ENCODE results near the gene TMCO1.

The TMCO1 gene

DNA sequence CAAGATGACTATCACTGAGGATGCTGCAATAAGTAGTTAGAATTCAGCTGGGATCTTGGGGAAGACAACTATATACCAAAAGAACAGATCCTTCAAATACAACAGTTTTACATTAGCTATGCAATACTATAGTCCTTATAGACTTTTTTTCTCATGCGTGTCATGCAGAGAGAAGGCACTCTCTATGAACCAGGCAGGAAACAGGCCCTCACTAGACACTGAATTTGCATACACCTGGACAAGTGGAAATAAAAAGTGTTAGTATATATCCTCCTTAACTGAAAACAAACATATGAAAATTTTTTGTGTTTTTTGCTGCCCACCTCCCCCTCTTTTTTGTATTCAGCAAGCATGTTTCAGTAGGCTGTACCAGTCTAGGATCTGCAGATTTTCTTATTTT, 29.9 kb downstream of the TMCO1 start:
- H3K36me3 ChIP-seq (replicated peaks in 1 of 2; ENCODE audit: control insufficient read depth in 2 of 2, insufficient read depth in 2 of 2, low read length in 2 of 2) = peaks cover 3 to 59% of the 10 kb centered on the region in 2 donors
- WGBS, 2 donors (ENCODE audit: extremely low coverage in 2 of 2, insufficient read length in 2 of 2, insufficient replicate concordance in 1 of 2) = no CpG with 5 or more reads among the region's 1 CpG

DNA sequence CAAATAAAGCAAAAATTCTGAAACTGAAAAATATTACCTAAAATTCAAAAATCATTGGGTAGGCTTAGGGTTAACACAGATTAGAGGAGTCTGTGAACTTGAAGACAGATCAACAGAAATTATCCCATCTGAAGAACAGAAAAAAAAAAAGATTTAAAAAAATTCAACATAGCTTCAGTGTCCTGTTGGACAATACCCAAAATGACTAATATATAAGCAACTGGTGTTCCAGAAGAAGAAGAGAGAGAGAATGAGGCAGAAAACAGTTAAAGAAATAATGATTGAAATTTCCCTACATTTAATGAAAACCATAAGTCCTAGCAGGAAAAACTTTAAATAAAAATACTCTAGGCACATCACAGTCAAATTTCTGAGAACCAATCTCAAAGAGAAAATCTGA, 31.5 kb downstream of the TMCO1 start:
- no peak overlapping the region for H2BK12ac ChIP-seq (ENCODE audit: low read length)
- no peak overlapping the region for H2BK15ac ChIP-seq (ENCODE audit: low read length)
- no peak overlapping the region for H2BK120ac ChIP-seq (ENCODE audit: low read depth, low read length)
- H3K23ac ChIP-seq (ENCODE audit: low read depth, low read length, poor library complexity) = no peak overlapping the region
- no peak overlapping the region for H2AFZ ChIP-seq (ENCODE audit: low read length)
- no peak overlapping the region for H3K9ac ChIP-seq (ENCODE audit: low read depth, low read length, poor library complexity)
- H3K14ac ChIP-seq (ENCODE audit: low read length) = no peak overlapping the region
- no peaks in the 10 kb centered on the region for H3K4me1 ChIP-seq (ENCODE audit: control insufficient read depth in 2 of 2, insufficient read depth in 1 of 2, low read depth in 1 of 2, low read length in 2 of 2)
- no peak overlapping the region for H4K91ac ChIP-seq (ENCODE audit: low read depth, low read length, poor library complexity)
- no peak overlapping the region for H3K4ac ChIP-seq (ENCODE audit: low read length)
- H3K18ac ChIP-seq (ENCODE audit: low read length) = no peak overlapping the region
- DNase-seq (ENCODE audit: low spot score) = no peak
- H3K9me3 ChIP-seq (replicated peaks in 1 of 2; ENCODE audit: control insufficient read depth in 2 of 2, insufficient read depth in 1 of 2, low read depth in 1 of 2, low read length in 2 of 2) = peaks cover 0 to 13% of the 10 kb centered on the region in 2 donors
- no peak overlapping the region for H3K4me3 ChIP-seq (ENCODE audit: low read length in 2 of 2)
- no peak overlapping the region for H4K8ac ChIP-seq (ENCODE audit: low read depth, low read length)
- no peak overlapping the region for H2AK5ac ChIP-seq (ENCODE audit: low read depth, low read length)
- H3K27ac ChIP-seq (replicated peaks; ENCODE audit: low read length) = no peak overlapping the region
- H3K4me2 ChIP-seq (ENCODE audit: insufficient read depth, low read length, poor library complexity, severe bottlenecking) = no peak overlapping the region
- H3K36me3 ChIP-seq (replicated peaks in 1 of 2; ENCODE audit: control insufficient read depth in 2 of 2, insufficient read depth in 2 of 2, low read length in 2 of 2) = peaks cover 3 to 55% of the 10 kb centered on the region in 2 donors
- no peaks in the 10 kb centered on the region for H3K27me3 ChIP-seq (ENCODE audit: control insufficient read depth in 3 of 3, insufficient read depth in 3 of 3, low read depth in 1 of 3, low read length in 3 of 3)
- no peak overlapping the region for H2BK5ac ChIP-seq (ENCODE audit: low read length)
- H3K79me1 ChIP-seq (ENCODE audit: low read depth, low read length) = no peaks in the 10 kb centered on the region

More for the DNA sequence above, 29.9 kb downstream of the TMCO1 start:
- H3K9ac ChIP-seq (ENCODE audit: low read depth, low read length, poor library complexity) = no peak overlapping the region
- no peak overlapping the region for H2AK5ac ChIP-seq (ENCODE audit: low read depth, low read length)
- H3K9me3 ChIP-seq (replicated peaks in 1 of 2; ENCODE audit: control insufficient read depth in 2 of 2, insufficient read depth in 1 of 2, low read depth in 1 of 2, low read length in 2 of 2) = peaks cover 0 to 13% of the 10 kb centered on the region in 2 donors
- no peak overlapping the region for H2AFZ ChIP-seq (ENCODE audit: low read length)
- no peak overlapping the region for H2BK15ac ChIP-seq (ENCODE audit: low read length)
- H3K27ac ChIP-seq (replicated peaks; ENCODE audit: low read length) = no peak overlapping the region
- H3K27me3 ChIP-seq (ENCODE audit: control insufficient read depth in 3 of 3, insufficient read depth in 3 of 3, low read depth in 1 of 3, low read length in 3 of 3) = no peaks in the 10 kb centered on the region
- H3K4me1 ChIP-seq (ENCODE audit: control insufficient read depth in 2 of 2, insufficient read depth in 1 of 2, low read depth in 1 of 2, low read length in 2 of 2) = no peaks in the 10 kb centered on the region
- no peak overlapping the region for H3K4me3 ChIP-seq (ENCODE audit: low read length in 2 of 2)
- no peak overlapping the region for H4K91ac ChIP-seq (ENCODE audit: low read depth, low read length, poor library complexity)
- no peak overlapping the region for H3K14ac ChIP-seq (ENCODE audit: low read length)
- H3K4ac ChIP-seq (ENCODE audit: low read length) = no peak overlapping the region
- no peak overlapping the region for H2BK5ac ChIP-seq (ENCODE audit: low read length)
- no peak overlapping the region for H3K23ac ChIP-seq (ENCODE audit: low read depth, low read length, poor library complexity)
- H2BK12ac ChIP-seq (ENCODE audit: low read length) = no peak overlapping the region
- no peak overlapping the region for H4K8ac ChIP-seq (ENCODE audit: low read depth, low read length)
- DNase-seq (ENCODE audit: low spot score) = no peak
- H2BK120ac ChIP-seq (ENCODE audit: low read depth, low read length) = no peak overlapping the region
- no peak overlapping the region for H3K18ac ChIP-seq (ENCODE audit: low read length)
- H3K79me1 ChIP-seq (ENCODE audit: low read depth, low read length) = no peaks in the 10 kb centered on the region
- no peak overlapping the region for H3K4me2 ChIP-seq (ENCODE audit: insufficient read depth, low read length, poor library complexity, severe bottlenecking)

DNA sequence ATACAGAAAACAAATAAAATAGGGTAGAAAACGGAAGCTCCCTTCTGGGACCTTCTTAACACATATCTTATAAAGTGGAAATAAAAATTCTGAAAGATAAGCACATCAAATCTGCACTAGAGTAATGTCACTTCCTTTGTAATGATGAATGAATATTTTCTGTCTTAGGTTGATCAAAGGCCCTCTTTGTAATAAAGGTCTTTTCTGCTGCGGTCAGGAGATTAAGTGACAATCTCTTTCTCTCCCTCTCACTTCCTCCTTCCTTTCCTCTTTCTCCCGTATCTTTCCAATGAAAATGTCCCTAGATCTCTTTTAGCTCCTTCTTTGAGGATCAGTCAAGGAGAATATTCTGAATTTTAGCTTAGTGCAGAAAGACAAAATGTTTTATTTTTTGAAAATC, 33.8 kb downstream of the TMCO1 start:
- Histone ChIP-seq H3K79me1 (ENCODE audit: low read depth, low read length) (no peaks in the 10 kb centered on the region), H3K4me3 (ENCODE audit: low read length in 2 of 2) (no peak overlapping the region), H3K36me3 (replicated peaks in 1 of 2; ENCODE audit: control insufficient read depth in 2 of 2, insufficient read depth in 2 of 2, low read length in 2 of 2) (peaks cover 0 to 37% of the 10 kb centered on the region in 2 donors), H4K8ac (ENCODE audit: low read depth, low read length) (no peak overlapping the region), H3K4me2 (ENCODE audit: insufficient read depth, low read length, poor library complexity, severe bottlenecking) (no peak overlapping the region), H3K9ac (ENCODE audit: low read depth, low read length, poor library complexity) (no peak overlapping the region), H2AFZ (ENCODE audit: low read length) (no peak overlapping the region), H3K9me3 (replicated peaks in 1 of 2; ENCODE audit: control insufficient read depth in 2 of 2, insufficient read depth in 1 of 2, low read depth in 1 of 2, low read length in 2 of 2) (peaks cover 0 to 13% of the 10 kb centered on the region in 2 donors), H2BK12ac (ENCODE audit: low read length) (no peak overlapping the region), H2BK15ac (ENCODE audit: low read length) (no peak overlapping the region), H3K4ac (ENCODE audit: low read length) (no peak overlapping the region), H2BK120ac (ENCODE audit: low read depth, low read length) (no peak overlapping the region), H3K14ac (ENCODE audit: low read length) (no peak overlapping the region), H2AK5ac (ENCODE audit: low read depth, low read length) (no peak overlapping the region), H3K18ac (ENCODE audit: low read length) (no peak overlapping the region), H3K4me1 (ENCODE audit: control insufficient read depth in 2 of 2, insufficient read depth in 1 of 2, low read depth in 1 of 2, low read length in 2 of 2) (no peaks in the 10 kb centered on the region), H4K91ac (ENCODE audit: low read depth, low read length, poor library complexity) (no peak overlapping the region), H3K27ac (replicated peaks; ENCODE audit: low read length) (no peak overlapping the region), H3K27me3 (ENCODE audit: control insufficient read depth in 3 of 3, insufficient read depth in 3 of 3, low read depth in 1 of 3, low read length in 3 of 3) (no peaks in the 10 kb centered on the region), H2BK5ac (ENCODE audit: low read length) (no peak overlapping the region), H3K23ac (ENCODE audit: low read depth, low read length, poor library complexity) (no peak overlapping the region)
- no CpG with 5 or more reads among the region's 3 CpGs for WGBS, 2 donors (ENCODE audit: extremely low coverage in 2 of 2, insufficient read length in 2 of 2, insufficient replicate concordance in 1 of 2)
- DNase-seq (ENCODE audit: low spot score) = no peak

DNA sequence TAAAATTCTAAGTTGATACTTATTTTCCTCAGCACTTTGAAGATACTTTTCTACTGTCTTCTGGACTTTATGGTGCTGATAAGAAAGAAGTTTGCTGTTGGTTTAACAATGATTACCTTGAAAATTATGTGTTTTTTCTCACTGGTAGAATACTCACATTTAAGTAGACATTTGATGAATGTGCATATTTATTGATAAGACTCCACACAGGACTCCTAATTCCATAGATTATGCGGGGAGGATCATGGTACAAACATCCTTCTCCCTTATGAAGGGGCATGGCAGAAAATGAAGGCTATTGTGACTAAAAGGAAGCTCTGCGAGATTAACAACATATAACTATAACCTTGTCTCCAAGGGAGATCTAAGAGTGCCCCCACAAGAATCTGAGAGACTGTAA, 41.8 kb downstream of the TMCO1 start:
- Histone ChIP-seq H2BK12ac (ENCODE audit: low read length) (no peak overlapping the region), H3K36me3 (replicated peaks in 1 of 2; ENCODE audit: control insufficient read depth in 2 of 2, insufficient read depth in 2 of 2, low read length in 2 of 2) (peaks cover 0 to 29% of the 10 kb centered on the region in 2 donors), H3K18ac (ENCODE audit: low read length) (no peak overlapping the region), H4K8ac (ENCODE audit: low read depth, low read length) (no peak overlapping the region), H3K4me3 (ENCODE audit: low read length in 2 of 2) (no peak overlapping the region), H3K27ac (replicated peaks; ENCODE audit: low read length) (no peak overlapping the region), H3K9me3 (replicated peaks in 1 of 2; ENCODE audit: control insufficient read depth in 2 of 2, insufficient read depth in 1 of 2, low read depth in 1 of 2, low read length in 2 of 2) (no peaks in the 10 kb centered on the region), H2BK120ac (ENCODE audit: low read depth, low read length) (no peak overlapping the region), H2BK15ac (ENCODE audit: low read length) (no peak overlapping the region), H4K91ac (ENCODE audit: low read depth, low read length, poor library complexity) (no peak overlapping the region), H3K27me3 (ENCODE audit: control insufficient read depth in 3 of 3, insufficient read depth in 3 of 3, low read depth in 1 of 3, low read length in 3 of 3) (no peaks in the 10 kb centered on the region), H3K9ac (ENCODE audit: low read depth, low read length, poor library complexity) (no peak overlapping the region), H3K79me1 (ENCODE audit: low read depth, low read length) (no peaks in the 10 kb centered on the region), H2AFZ (ENCODE audit: low read length) (no peak overlapping the region), H3K4me1 (ENCODE audit: control insufficient read depth in 2 of 2, insufficient read depth in 1 of 2, low read depth in 1 of 2, low read length in 2 of 2) (no peaks in the 10 kb centered on the region), H3K4ac (ENCODE audit: low read length) (no peak overlapping the region), H2BK5ac (ENCODE audit: low read length) (no peak overlapping the region), H2AK5ac (ENCODE audit: low read depth, low read length) (no peak overlapping the region), H3K4me2 (ENCODE audit: insufficient read depth, low read length, poor library complexity, severe bottlenecking) (no peak overlapping the region), H3K23ac (ENCODE audit: low read depth, low read length, poor library complexity) (no peak overlapping the region), H3K14ac (ENCODE audit: low read length) (no peak overlapping the region)
- WGBS, 2 donors (ENCODE audit: extremely low coverage in 2 of 2, insufficient read length in 2 of 2, insufficient replicate concordance in 1 of 2) = no CpG with 5 or more reads among the region's 2 CpGs
- DNase-seq (ENCODE audit: low spot score) = no peak

All from neuronal stem cell (in vitro differentiated cells).